K562 (cell line): Measurements from ENCODE around the gene VIPR1. TPM values are rescaled to one million over a fixed set of nuclear protein-coding genes. Genes with fewer than 3 reads are reported as not detected.

Source experiments
- ATAC-seq: fragments of 200-7000 bp; cut with Tn5 transposase; 3 replicates; pipeline ENCODE4 v1.9.1; 2020; ENCODE audit warnings: moderate library complexity
- BruUV-seq: library from RNA; stranded (reverse); fragments of 400-500 nt; replicated peaks from 2 replicates; lab custom pipeline; 2021; lab: Mats Ljungman, UMichigan
- CTCF ChIA-PET: fragments of 300-600 bp; formaldehyde crosslinking; extraction: SDS; loops from one replicate; lab custom pipeline; 2021; ENCODE audit warnings: low intra/inter-chr PET ratio; lab: Yijun Ruan, JAX
- POLR2A ChIA-PET: fragments of 300-600, 350-650 bp; sonication (Branson Sonifier 250); formaldehyde crosslinking; extraction: SDS; loops from one replicate; lab custom pipeline; 2021; ENCODE audit warnings: antibody characterized with exemption, inconsistent platforms; lab: Yijun Ruan, JAX
- DNase-seq, 4 experiments: peaks; one replicate each; pipeline versions ENCODE4 v3.0.0 to v3.0.0-alpha.2; 2011 to 2018; ENCODE audit warnings: low spot score in 3 of 4, mixed read lengths in 3 of 4; ENCODE audit errors: extremely low read depth in 1 of 4
- FAIRE-seq: peaks from 2 replicates; lab custom pipeline; 2011; peaks lifted over from hg19 to GRCh38; lab: Jason Lieb, UNC
- H2AFZ ChIP-seq: 2 replicates; pipeline ENCODE4 v1.6.0; 2011; ENCODE audit warnings: low read depth, low read length, control low read depth, inconsistent platforms
- H3K27ac ChIP-seq: fragments of 200-600 bp; 3 replicates; pipeline ENCODE4 v1.8.0; 2011; ENCODE audit warnings: low read depth, mild to moderate bottlenecking, control low read depth, inconsistent platforms, low read length, moderate library complexity, mixed read lengths; ENCODE audit errors: extremely low read depth
- H3K27me3 ChIP-seq, 2 experiments: fragments of 300-600 bp in 1 of 2; 2 replicates in 1 of 2; 3 replicates in 1 of 2; pipeline versions ENCODE4 v1.6.0 to v1.8.0; 2011; ENCODE audit warnings: inconsistent platforms in 2 of 2, low read length in 2 of 2, mild to moderate bottlenecking in 1 of 2, mixed read lengths in 1 of 2, moderate library complexity in 1 of 2; ENCODE audit not compliant: control insufficient read depth in 2 of 2, insufficient read depth in 2 of 2
- H3K36me3 ChIP-seq: fragments of 300-600 bp; 3 replicates; pipeline ENCODE4 v1.8.0; 2011; ENCODE audit warnings: mild to moderate bottlenecking, low read length, inconsistent platforms; ENCODE audit not compliant: control insufficient read depth, insufficient read depth
- H3K4me1 ChIP-seq, 2 experiments: fragments of 200-600 bp in 1 of 2; replicated peaks in 1 of 2; 2 replicates in 1 of 2; 3 replicates in 1 of 2; pipeline versions ENCODE4 v1.5.1 to v1.8.0; 2011; ENCODE audit warnings: inconsistent platforms in 2 of 2, low read length in 2 of 2, mild to moderate bottlenecking in 1 of 2, mixed read lengths in 1 of 2, moderate library complexity in 1 of 2; ENCODE audit not compliant: control insufficient read depth in 2 of 2, insufficient read depth in 2 of 2
- H3K4me2 ChIP-seq: 2 replicates; pipeline ENCODE4 v1.6.1; 2011; ENCODE audit warnings: low read length, control low read depth, inconsistent platforms, mixed read lengths; ENCODE audit not compliant: insufficient read depth
- H3K4me3 ChIP-seq: fragments of 200-600 bp; sonication (generic), shearing (Covaris generic); 2 replicates; pipeline ENCODE4 v1.5.1; 2016; ENCODE audit warnings: control low read depth, inconsistent platforms
- H3K79me2 ChIP-seq: fragments of 200-600 bp; 3 replicates; pipeline ENCODE4 v1.8.0; 2011; ENCODE audit warnings: low read length, inconsistent platforms; ENCODE audit not compliant: control insufficient read depth, insufficient read depth
- H3K9ac ChIP-seq, 2 experiments: 2 replicates each; pipeline versions ENCODE4 v1.6.0 to v1.6.1; 2011; ENCODE audit warnings: low read depth in 2 of 2, low read length in 2 of 2, control low read depth in 1 of 2, inconsistent platforms in 1 of 2, mild to moderate bottlenecking in 1 of 2, mixed read lengths in 1 of 2; ENCODE audit not compliant: insufficient read depth in 1 of 2
- H3K9me1 ChIP-seq: one replicate; pipeline ENCODE4 v1.6.0; 2011; ENCODE audit warnings: inconsistent platforms, mild to moderate bottlenecking, low read length, moderate library complexity; ENCODE audit not compliant: control insufficient read depth, insufficient read depth
- H3K9me3 ChIP-seq: replicated peaks from 2 replicates; pipeline ENCODE4 v1.5.1; 2011; ENCODE audit warnings: low read depth, low read length, inconsistent platforms; ENCODE audit not compliant: control insufficient read depth, insufficient read depth
- H4K20me1 ChIP-seq: replicated peaks from 2 replicates; pipeline ENCODE4 v1.6.1; 2011; ENCODE audit warnings: low read length, inconsistent platforms, mixed read lengths; ENCODE audit not compliant: control insufficient read depth, insufficient read depth
- GATAD2B ChIP-seq: fragments of 450-650 bp; IDR thresholded peaks from 2 replicates; pipeline ENCODE4 v1.6.1; 2017; ENCODE audit warnings: mild to moderate bottlenecking, borderline replicate concordance
- HDAC8 ChIP-seq: fragments of 450-650 bp; IDR thresholded peaks from 2 replicates; pipeline ENCODE4 v1.6.1; 2016; ENCODE audit warnings: mild to moderate bottlenecking, missing genetic modification characterization, moderate library complexity, missing compliant biosample characterization
- RBM15 ChIP-seq: fragments of 200-400 bp; formaldehyde crosslinking; IDR thresholded peaks from 2 replicates; pipeline ENCODE4 v1.6.1; 2018; ENCODE audit warnings: mild to moderate bottlenecking, low read length, moderate library complexity; ENCODE audit not compliant: insufficient read depth
- RBM25 ChIP-seq: fragments of 200-400 bp; formaldehyde crosslinking; IDR thresholded peaks from 2 replicates; pipeline ENCODE4 v1.6.1; 2018; ENCODE audit warnings: low read length, low read depth, moderate library complexity; ENCODE audit not compliant: severe bottlenecking
- SAFB ChIP-seq: fragments of 200-400 bp; formaldehyde crosslinking; IDR thresholded peaks from 2 replicates; pipeline ENCODE4 v1.6.1; 2017; ENCODE audit warnings: low read depth, low read length, borderline replicate concordance
- ZNF263 ChIP-seq: sonication (generic); formaldehyde crosslinking; IDR thresholded peaks from 2 replicates; pipeline ENCODE4 v1.8.0; 2022; ENCODE audit warnings: mild to moderate bottlenecking, missing genetic modification reagents, borderline replicate concordance
- ZNF668 ChIP-seq: fragments of 250-450 bp; sonication (Bioruptor Pico); IDR thresholded peaks from 2 replicates; pipeline ENCODE4 v1.8.0; 2022; ENCODE audit warnings: mild to moderate bottlenecking, inconsistent platforms
- whole genome bisulfite sequencing: fragments of 100-300 bp; shearing (Covaris generic); methylation state at CpG from one replicate; pipeline ENCODE4 v1.1.6; 2016; ENCODE audit warnings: low coverage, mixed read lengths; ENCODE audit not compliant: insufficient coverage; ENCODE audit errors: missing lambda C conversion rate; 5-methylcytosine and 5-hydroxymethylcytosine counted together
- in situ Hi-C: fragments of 300-500 bp; cut with MboI; formaldehyde crosslinking; loops from 4 replicates; pipeline ENCODE4 v1.15.0; 2018; ENCODE audit warnings: inconsistent platforms, mixed read lengths
- intact Hi-C: fragments of 100-400 bp; cut with micrococcal nuclease; formaldehyde crosslinking; loops from 2 replicates; pipeline ENCODE4 v1.14.2; 2022
- polyA plus RNA-seq, 8 experiments: library from polyadenylated mRNA; depleted of rRNA in 4 of 8; stranded (reverse) in 5 of 8; unstranded in 3 of 8; fragments of >200 nt; fragmentation: Nextera tagmentation in 2 of 8; fragmentation: Illumina TruSeq in 1 of 8; extraction: Ambion mirVana in 2 of 8; extraction: Trizol in 1 of 8; gene quantifications; 2 replicates each; pipeline versions ENCODE4 v1.2.1 to v1.2.3, GENCODE V29; 2011 to 2014; ENCODE audit warnings: inconsistent platforms in 1 of 8, missing spikeins in 1 of 8
- total RNA-seq, 7 experiments: library from RNA; depleted of rRNA in 6 of 7; stranded (reverse); fragments of >200 nt in 6 of 7; fragmentation: Illumina TruSeq in 2 of 7; extraction: Trizol in 2 of 7; gene quantifications; 2 replicates each; pipeline versions ENCODE4 v1.2.1 to v1.2.3, GENCODE V29; 2011 to 2021; ENCODE audit warnings: low replicate concordance in 1 of 7

VIPR1 gene
- total and polyA plus RNA-seq, 9 of the 15 experiments (the other 6 are each of a cell fraction or from before 2014, with no cell fraction given): 0.04 to 0.38 (median 0.12) TPM; not detected in 3

- 22% methylated on average over 5 of the region's 5 CpGs for WGBS
- POLR2A ChIA-PET: interaction anchor here (1.0 kb wide), 1 partner anchor 316 kb away, joined by 3 read pairs; no protein-coding TSS in a partner anchor
- Histone ChIP-seq H3K4me1 (no peaks in the 10 kb centered on the region), H3K79me2 (no peaks in the 10 kb centered on the region), H3K27ac (no peak overlapping the region), H4K20me1 (peaks cover 14% of the 10 kb centered on the region), H3K4me3 (no peak overlapping the region), H3K4me2 (no peak overlapping the region), H3K9me1 (no peaks in the 10 kb centered on the region), H3K9me3 (no peaks in the 10 kb centered on the region), H3K27me3 (peaks cover 0 to 12% of the 10 kb centered on the region in 2 experiments; a peak in 2 of 5 replicates), H2AFZ (no peak overlapping the region), H3K36me3 (peaks cover 19% of the 10 kb centered on the region; the same call in 2 of the 3 replicates), H3K9ac (no peak overlapping the region)
- no peak for ATAC-seq
- BruUV-seq: no TSS peak
- no peak for FAIRE-seq
- CTCF ChIA-PET: no interaction called here
- in situ Hi-C loops: no loop called here
- intact Hi-C loops: loop anchor here (5.0 kb wide), 1 partner anchor 313 kb away; no protein-coding TSS in a partner anchor
- DNase-seq: no peak
- no peak for TF ChIP-seq RBM25
- no peak for TF ChIP-seq GATAD2B
- no peak for TF ChIP-seq HDAC8
- no peak for TF ChIP-seq RBM15
- no peak for TF ChIP-seq SAFB
- no peak for TF ChIP-seq ZNF668
- TF ChIP-seq ZNF263 (CRISPR knock-in tag): no peak
These were observed 42.9 kb downstream of the VIPR1 start for GRCh38 chr3:42545284-42545900.
